GM19372 (cell line): ENCODE measurements around the gene CMBL.
"Not testable (repeated sequence)": the region's sequence is repeated elsewhere in the genome, so short reads cannot be mapped to it uniquely, and the experiment has no call there.

ENCODE experiments used
- ATAC-seq: cut with Tn5 transposase; IDR thresholded peaks from one replicate; pipeline ENCODE4 v1.9.1; 2021; ENCODE audit warnings: mild to moderate bottlenecking, low read depth, moderate library complexity; ENCODE audit not compliant: unreplicated experiment

The CMBL gene

GRCh38 chr5:10262121-10262774 is 45.5 kb downstream of the CMBL start:
- no peak for ATAC-seq

- no peak for ATAC-seq
Measured at GRCh38 chr5:10261065-10261464, 46.6 kb downstream of the CMBL start.

DNA sequence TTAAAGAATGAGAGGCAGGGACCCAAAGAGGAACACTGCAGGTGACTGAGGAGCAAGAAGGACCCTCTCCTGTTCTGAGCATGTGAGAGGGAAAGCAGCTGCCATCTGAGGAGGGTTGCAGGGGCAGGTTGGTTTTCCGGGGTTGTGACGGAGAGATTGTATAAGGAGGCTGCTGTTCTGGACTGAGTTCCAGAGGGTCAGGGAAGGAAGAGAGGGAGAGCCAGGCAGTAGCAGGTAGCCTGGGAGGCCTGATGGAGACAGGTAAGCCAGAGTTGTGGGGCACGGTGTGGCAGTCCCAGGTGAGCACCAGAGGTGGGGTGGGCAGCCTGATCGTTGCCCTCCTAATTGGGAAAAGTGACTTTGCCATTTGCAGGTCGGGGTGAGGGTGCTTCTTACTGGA is 47.8 kb downstream of the CMBL start:
- ATAC-seq = no peak

- ATAC-seq = no peak
Measured at GRCh38 chr5:10257870-10258269, 49.8 kb downstream of the CMBL start.

DNA sequence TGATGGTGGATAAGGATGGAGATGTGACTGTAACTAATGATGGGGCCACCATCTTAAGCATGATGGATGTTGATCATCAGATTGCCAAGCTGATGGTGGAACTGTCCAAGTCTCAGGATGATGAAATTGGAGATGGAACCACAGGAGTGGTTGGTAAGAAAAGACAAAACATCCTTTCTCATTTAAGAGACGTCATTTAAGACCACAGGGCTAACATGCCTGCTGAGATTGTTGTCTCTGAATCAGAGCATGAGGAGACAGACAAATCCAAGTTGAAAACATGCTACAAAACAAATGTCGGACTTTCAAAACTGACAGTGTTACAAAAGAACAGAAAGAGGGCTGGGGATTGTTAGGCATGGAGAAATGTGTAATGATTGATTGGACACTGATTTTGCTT is 53.0 kb downstream of the CMBL start:
- ATAC-seq = no peak

DNA sequence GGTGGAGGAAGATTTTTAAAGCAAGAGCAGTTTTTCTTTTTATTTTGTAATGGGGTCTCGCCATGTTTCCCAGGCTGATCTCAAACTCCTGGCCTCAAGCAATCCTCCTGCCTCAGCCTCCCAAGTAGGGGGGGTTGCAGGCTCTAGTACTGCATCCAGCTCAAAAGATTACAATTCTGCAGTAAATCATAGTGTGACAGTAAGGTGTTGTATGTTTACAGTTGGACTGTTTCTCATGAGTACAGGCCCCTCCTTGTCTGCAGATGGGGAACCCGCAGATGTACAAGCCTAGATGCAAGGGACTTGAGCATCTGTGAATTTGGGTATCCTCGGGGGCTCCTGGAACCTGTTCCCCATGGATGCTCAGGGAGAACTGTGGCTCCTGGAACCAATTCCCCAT is 54.3 kb downstream of the CMBL start:
- no peak for ATAC-seq

DNA sequence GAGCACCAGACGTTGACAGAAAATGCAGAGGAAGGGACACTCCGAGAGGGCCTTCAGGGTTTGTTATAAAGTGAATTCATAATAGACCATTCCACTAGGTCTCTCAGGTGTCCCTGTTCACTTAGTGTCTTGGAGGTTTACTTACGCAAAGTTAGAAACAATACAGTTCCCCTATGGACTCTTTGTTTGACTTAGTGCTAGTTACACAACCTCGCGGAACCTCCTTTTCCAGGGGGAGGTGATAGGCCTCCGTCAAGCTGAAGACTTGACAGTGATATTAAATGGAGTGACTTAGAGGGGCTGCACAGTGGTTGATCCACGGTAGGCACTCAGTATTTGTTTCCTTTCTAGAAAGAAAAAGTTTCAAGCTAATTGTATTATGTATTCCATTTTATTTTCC is 56.3 kb downstream of the CMBL start:
- ATAC-seq = no peak

GRCh38 chr5:10250806-10251276 is 56.9 kb downstream of the CMBL start:
- ATAC-seq = peak; percentile 4

GRCh38 chr5:10249948-10250805 is 57.5 kb downstream of the CMBL start, which contains the start of gene CCT5:
Gene CCT5 (plus strand): TSS chr5:10250280. CDS start chr5:10250341, 61 bp downstream.
- peak; percentile 72 for ATAC-seq

DNA sequence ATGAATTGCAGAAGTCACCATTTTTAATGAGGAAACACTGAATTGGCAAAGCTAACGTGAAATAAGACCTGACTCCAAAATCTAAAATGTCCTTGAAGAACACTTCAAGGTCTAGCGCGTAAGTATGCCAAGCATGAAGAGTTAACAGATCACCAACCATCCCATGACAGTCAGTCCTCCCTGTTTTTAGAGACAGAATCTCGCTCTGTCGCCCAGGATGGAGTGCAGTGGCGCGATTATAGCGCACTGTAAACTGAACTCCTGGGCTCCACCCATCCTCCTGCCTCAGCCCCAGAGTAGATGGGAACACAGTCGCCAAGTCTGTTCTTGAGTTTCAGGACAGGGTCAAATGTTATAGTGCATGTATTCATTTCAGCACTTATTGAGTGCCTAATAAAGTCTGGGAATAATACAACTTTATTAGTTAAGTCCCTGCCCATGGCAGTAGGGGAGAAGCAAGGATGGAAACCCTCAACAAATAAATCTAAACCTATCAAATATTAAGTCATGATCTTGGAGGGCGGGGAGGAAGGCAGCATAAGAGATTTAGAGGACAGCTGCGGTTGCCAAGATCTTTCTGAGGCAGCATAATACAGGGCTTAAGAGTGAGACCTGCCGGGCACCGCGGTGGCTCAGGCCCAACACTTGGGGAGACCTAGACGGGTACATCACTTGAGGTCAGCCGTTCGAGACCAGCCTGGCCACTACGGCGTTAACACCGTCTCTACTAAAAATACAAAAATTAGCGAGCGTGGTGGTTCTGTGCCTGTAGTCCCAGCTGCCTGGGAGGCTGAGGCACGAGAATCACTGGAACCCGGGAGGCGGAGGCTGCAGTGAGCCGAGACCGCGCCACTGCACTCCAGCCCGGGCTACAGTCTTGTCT is 59.1 kb downstream of the CMBL start:
- no peak for ATAC-seq

- ATAC-seq = not testable (repeated sequence)
Measured at GRCh38 chr5:10247217-10247616, 60.5 kb downstream of the CMBL start.

- no peak for ATAC-seq
Measured at GRCh38 chr5:10246761-10247160, 60.9 kb downstream of the CMBL start.

DNA sequence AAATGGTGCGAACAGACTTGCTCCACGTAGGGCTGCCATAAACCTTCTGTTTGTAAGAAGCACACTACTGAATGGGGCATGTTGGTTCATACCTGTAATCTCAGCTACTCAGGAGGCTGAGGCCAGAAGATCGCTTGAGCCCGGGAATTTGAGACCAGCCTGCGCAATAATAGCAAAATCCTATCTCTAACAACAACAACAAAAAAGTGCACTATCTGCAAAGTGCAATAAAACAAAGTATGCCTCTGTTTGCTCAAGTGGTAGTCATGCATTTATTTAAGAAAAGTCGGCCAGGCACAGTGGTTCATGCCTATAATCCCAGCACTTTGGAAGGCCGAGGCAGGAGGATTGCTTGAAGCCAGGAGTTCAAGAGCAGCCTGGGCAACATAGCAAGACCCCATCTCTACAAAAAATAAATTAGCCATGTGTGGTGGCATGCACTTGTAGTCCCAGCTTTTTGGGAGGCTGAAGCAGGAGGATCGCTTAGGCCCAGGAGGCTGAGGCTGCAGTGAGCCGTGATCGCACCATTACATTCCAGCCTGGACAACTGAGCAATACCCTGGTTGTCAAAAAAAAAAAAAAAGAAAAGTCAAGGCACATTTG is 63.3 kb downstream of the CMBL start:
- ATAC-seq = no peak

DNA sequence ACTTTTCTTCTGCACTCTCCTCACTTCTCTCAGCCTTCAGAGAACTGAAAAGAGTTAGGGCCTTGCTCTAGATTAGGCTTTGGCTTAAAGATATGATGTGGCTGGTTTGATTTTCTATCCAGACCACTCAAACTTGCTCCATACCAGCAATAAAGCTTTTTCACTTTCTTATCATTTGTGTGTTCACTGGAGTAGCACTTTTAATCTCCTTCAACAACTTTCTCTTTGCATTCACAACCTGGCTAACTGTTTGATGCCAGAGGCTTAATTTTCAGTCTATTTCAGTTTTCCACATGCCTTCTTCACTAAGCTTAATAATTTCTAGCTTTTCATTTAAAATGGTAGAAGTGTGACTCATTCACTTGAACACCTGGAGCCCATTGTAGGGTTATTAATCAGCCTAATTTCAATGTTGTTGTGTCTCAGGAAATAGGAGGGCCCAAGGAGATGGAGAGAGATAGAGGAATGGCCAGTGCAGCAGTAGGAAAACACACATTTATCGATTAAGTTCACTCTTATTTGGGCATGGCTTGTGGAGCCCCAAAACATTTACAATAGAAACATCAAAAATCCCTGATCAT is 64.0 kb downstream of the CMBL start:
- no peak for ATAC-seq

GRCh38 chr5:10235350-10235749 is 72.4 kb downstream of the CMBL start:
- no peak for ATAC-seq

DNA sequence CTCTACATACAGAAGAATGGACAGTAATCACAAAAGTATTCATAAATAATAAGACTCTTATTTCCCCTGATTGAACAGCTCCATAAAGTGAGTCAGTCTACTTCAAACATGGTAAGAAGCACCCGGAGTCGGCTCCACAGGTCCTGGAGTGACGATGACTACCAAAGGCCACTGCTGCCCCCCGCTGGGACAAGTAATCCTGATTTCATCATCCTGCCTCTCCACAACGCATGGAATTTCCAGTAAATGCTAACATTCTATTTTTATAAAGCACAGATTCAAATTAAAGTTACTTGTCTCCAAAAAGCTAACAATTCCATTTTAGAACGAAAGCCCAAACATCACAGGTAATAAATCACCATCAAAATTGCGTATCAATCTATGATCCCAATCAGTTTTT is 74.2 kb downstream of the CMBL start:
- ATAC-seq = no peak

DNA sequence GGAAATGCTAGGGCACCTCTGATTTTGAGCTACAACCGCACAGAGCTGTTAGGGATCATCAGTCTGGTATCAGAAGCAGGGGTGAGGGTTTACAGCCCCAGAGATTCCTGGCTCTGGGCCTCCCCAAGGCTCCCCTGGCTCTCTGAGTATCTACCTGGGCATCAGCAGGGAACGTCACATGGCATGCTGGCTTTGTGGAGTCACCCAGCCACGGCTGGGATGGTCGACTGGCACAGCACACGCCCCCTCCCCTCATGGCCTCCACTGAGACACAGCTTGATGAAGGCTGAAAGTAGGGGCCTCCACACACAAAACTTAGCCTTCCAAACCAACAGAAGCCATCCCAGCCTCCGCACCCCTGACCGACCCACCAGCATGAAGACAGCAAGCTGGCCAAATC is 74.7 kb downstream of the CMBL start:
- no peak for ATAC-seq

GRCh38 chr5:10232386-10232785 is 75.3 kb downstream of the CMBL start:
- ATAC-seq = no peak

GRCh38 chr5:10229306-10230048 is 78.2 kb downstream of the CMBL start:
- no peak for ATAC-seq
